Ovary (tissue), 3 donors: ENCODE data around the gene AMOTL2.

ENCODE experiments used
- EP300 ChIP-seq: sonication (generic); formaldehyde crosslinking; IDR thresholded peaks from one replicate; pipeline ENCODE4 v1.6.1; 2017; ENCODE audit warnings: antibody characterized with exemption
- POLR2A ChIP-seq: fragments of 450-650 bp; IDR thresholded peaks from one replicate; pipeline ENCODE4 v1.6.1; 2017; ENCODE audit warnings: antibody characterized with exemption, mild to moderate bottlenecking, moderate library complexity
- TF ChIP-seq, protein P1 (sequence below), 3 donors: fragments of 450-650 bp in 2 of 3; fragments of 200-600 bp in 1 of 3; IDR thresholded peaks; one replicate each; pipeline versions ENCODE4 v1.5.1 to v1.8.0; 2016 to 2022; ENCODE audit warnings: antibody characterized with exemption in 3 of 3, mild to moderate bottlenecking in 1 of 3
- donor health status: DM: no; HTN: no; CAD: no.

- TF ChIP-seq, protein P1, sequence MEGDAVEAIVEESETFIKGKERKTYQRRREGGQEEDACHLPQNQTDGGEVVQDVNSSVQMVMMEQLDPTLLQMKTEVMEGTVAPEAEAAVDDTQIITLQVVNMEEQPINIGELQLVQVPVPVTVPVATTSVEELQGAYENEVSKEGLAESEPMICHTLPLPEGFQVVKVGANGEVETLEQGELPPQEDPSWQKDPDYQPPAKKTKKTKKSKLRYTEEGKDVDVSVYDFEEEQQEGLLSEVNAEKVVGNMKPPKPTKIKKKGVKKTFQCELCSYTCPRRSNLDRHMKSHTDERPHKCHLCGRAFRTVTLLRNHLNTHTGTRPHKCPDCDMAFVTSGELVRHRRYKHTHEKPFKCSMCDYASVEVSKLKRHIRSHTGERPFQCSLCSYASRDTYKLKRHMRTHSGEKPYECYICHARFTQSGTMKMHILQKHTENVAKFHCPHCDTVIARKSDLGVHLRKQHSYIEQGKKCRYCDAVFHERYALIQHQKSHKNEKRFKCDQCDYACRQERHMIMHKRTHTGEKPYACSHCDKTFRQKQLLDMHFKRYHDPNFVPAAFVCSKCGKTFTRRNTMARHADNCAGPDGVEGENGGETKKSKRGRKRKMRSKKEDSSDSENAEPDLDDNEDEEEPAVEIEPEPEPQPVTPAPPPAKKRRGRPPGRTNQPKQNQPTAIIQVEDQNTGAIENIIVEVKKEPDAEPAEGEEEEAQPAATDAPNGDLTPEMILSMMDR (IDR thresholded peaks at IDR 0.05): no peak
- TF ChIP-seq POLR2A: no peak
- TF ChIP-seq EP300: no peak
Observed at GRCh38 chr3:134395103-134395502, 20.9 kb upstream of the AMOTL2 start.
